Measurements from ENCODE around the gene EIF3CL.
"Not testable (repeated sequence)": the region's sequence is repeated elsewhere in the genome, so short reads cannot be mapped to it uniquely, and the experiment has no call there.

EIF3CL gene, protein sequence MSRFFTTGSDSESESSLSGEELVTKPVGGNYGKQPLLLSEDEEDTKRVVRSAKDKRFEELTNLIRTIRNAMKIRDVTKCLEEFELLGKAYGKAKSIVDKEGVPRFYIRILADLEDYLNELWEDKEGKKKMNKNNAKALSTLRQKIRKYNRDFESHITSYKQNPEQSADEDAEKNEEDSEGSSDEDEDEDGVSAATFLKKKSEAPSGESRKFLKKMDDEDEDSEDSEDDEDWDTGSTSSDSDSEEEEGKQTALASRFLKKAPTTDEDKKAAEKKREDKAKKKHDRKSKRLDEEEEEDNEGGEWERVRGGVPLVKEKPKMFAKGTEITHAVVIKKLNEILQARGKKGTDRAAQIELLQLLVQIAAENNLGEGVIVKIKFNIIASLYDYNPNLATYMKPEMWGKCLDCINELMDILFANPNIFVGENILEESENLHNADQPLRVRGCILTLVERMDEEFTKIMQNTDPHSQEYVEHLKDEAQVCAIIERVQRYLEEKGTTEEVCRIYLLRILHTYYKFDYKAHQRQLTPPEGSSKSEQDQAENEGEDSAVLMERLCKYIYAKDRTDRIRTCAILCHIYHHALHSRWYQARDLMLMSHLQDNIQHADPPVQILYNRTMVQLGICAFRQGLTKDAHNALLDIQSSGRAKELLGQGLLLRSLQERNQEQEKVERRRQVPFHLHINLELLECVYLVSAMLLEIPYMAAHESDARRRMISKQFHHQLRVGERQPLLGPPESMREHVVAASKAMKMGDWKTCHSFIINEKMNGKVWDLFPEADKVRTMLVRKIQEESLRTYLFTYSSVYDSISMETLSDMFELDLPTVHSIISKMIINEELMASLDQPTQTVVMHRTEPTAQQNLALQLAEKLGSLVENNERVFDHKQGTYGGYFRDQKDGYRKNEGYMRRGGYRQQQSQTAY

DNA sequence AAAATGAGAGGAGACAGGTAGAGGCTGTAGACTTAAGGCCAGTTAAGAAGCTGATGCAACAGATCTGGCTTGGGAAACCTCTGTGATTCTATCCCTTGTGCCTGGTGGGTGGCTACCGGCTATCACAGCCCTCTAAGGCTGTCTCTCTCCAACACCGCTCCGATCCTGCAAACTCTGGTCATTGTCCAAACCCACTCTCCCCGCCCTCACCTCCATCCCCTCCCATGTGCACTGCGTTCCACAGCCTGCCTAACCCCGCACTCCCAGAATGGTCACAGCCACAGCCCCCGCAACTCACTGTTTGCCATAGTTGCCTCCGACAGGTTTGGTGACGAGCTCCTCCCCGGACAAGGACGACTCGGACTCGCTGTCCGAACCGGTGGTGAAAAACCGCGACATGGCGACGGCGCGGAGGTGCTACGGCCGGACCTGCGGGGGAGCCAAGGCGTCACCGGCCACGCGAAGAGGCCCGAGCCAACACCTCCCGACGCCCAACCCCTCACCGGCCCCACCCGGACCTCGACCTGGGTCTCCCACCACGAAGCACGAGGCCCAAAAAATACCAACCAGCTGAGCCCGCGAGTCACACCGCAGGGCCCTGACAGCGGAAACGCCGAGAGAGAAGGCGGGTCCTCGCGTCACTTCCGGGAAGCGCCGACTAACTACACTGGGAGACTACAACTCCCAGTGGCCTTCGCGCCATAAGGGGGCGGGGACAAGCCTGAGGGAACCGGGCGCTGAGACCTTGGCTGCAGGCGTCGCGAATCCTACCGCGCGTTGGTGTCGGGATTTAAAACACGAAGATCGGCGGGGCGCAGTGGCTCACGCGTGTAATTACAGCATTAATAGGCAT is at the start of gene EIF3CL:
EIF3CL (minus strand) TSS at position 622 of the 853 bp plus-strand sequence; CDS start at position 399, 223 bp downstream.
- DNase-seq = not testable (repeated sequence)

DNA sequence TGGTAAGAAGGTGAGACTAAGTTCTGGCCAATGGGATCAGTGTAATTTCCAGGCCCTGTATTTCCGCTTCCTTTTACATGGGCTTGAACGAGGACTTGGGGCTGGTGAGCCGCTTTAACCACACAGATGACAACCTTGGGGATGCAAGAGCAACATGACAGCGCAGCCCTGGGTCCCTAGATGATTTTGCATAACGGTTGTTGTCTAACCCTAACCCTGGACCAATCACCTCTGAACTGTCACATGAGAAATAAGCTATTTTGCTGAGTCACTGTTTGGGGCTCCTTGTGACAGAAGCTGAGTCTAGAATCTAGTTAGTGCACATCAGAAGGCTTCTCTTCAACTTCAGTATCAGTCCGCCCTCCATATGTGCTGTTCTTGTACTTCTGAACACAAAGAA is 43.4 kb upstream of the EIF3CL start:
- not testable (repeated sequence) for DNase-seq

DNA sequence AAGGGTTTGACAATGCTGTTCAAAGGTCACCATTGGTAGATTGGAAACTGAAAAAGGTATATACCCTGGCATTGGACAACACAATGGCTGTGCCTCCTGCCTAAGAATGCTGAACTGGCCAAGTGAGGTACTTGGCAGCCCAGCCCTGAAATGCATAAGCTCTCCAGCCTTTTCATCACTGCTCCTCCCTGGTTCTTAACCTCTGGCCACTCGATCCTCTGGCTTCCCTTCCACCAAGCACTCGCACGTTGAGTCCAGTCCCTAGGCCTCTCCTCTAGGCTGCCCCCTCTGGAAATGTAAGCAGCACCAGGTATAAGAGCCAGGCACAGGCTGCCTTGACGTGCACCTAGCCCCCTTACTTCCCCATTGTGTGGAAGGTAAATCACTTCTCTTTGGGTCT is 42.7 kb upstream of the EIF3CL start:
- DNase-seq = not testable (repeated sequence)

DNA sequence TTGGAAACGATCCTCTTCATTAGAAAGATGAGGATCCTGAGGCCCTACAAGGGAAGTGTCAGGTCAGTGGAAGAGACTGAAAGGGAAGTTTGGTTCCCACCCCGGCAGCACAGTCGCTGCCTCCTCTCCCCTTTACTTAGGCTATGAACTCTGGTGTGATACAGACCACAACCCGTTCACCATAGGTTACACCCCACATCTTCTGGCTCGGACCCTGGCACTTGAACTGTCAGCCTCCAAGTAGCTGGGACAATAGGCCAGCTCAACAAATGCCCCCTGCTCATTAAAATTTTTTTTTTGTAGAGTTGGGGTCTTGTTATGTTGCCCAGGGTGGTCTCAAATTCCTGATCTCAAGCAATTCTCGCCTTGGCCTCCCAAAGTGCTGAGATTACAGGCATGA is 40.3 kb upstream of the EIF3CL start:
- not testable (repeated sequence) for DNase-seq

DNA sequence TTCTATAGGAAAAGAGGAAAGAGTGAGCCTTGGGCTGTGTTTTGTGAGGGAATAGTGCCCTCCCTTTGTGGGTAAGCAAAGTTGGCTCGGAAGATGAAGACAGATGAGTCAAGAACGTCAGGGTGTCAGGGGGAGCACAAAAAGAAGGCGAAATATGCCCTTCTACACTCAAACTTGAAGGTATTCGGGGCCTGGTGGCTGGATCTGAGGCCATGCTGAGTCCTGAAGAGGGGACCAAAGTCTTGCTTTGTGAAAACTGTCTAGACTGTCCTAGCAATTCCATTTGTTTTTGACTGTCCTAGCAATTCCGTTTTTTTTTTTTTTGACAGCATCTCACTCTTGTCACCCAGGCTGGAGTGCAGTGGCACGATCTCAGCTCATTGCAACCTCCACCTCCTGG is 35.3 kb upstream of the EIF3CL start:
- not testable (repeated sequence) for DNase-seq

DNA sequence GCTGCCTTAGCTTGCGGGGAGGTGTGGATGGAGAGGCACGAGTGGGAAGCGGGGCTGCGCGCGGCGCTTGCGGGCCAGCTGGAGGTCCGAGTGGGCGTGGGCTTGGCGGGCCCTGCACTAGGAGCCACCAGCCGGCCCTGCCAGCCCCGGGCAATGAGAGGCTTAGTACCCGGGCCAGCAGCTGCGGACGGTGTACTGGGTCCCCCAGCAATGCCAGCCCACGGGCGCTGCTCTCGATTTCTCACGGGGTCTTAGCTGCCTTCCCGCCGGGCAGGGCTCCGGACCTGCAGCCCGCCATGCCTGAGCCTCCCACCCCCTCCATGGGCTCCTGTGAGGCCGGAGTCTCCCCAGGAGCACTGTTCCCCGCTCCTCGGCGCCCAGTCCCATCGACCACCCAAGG is 31.7 kb upstream of the EIF3CL start:
- DNase-seq = not testable (repeated sequence)

DNA sequence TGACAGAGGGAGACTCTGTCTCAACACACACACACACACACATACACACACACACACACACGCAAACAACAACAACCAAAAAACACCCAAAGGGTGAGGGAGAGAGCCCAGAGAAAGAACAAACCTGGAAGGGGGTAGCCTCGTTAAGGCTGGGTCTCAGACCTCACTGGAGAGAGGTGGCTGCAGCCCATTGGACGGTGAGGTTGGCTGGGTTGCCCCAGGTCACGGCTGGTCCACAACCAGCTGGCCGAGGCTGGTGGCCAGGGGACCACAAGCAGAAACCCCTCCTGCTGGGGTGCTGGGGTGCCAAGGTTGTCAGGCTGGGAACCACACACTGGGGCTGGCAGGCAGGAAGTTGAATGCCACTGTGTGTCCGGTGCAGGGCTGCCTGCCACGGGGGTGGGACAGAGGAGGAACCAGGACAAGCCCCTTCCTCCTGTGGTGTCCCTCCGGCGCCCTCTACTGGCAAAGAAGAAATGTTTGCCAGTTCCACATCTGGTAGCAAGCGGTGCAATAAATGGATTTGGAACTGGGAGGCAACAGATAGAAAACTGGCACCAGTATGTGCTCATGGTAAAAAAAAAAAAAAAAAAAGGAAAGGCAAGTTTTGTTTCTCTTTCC is 22.5 kb upstream of the EIF3CL start:
- DNase-seq = not testable (repeated sequence)

DNA sequence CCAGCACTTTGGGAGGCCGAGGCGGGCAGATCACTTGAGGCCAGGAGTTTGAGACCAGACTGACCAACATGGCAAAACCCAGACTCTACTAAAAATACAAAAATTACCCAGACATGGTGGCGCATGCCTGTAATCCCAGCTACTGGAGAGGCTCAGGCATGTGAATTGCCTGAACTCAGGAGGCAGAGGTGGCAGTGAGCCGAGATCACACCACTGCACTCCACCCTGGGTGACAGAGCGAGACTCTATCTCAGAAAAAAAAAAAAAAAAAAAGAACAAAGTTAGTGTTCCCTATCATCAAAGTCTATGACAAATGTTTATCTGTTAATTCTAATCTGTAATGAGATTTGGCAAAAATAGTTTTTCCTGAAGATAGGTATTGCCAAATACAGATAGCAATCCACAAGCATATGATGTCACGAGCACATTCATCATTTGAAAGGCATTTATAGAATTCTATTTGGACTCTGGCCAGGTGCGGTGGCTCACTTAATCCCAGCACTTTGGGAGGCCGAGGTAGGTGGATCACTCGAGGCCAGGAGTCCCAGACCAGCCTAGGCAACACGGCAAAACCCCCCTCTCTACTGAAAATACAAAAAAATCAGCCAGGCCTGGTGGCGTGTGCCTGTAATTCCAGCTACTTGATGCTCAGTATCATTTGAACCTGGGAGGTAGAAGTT is 17.6 kb upstream of the EIF3CL start:
- not testable (repeated sequence) for DNase-seq

DNA sequence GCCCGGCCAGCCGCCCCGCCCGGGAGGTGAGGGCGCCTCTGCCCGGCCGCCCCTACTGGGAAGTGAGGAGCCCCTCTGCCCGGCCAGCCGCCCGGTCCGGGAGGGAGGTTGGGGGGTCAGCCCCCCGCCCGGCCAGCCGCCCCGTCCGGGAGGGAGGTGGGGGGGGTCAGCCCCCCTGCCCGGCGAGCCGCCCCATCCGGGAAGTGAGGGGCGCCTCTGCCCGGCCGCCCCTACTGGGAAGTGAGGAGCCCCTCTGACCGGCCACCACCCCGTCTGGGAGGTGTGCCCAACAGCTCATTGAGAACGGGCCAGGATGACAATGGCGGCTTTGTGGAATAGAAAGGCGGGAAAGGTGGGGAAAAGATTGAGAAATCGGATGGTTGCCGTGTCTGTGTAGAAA is 13.4 kb upstream of the EIF3CL start:
- not testable (repeated sequence) for DNase-seq

DNA sequence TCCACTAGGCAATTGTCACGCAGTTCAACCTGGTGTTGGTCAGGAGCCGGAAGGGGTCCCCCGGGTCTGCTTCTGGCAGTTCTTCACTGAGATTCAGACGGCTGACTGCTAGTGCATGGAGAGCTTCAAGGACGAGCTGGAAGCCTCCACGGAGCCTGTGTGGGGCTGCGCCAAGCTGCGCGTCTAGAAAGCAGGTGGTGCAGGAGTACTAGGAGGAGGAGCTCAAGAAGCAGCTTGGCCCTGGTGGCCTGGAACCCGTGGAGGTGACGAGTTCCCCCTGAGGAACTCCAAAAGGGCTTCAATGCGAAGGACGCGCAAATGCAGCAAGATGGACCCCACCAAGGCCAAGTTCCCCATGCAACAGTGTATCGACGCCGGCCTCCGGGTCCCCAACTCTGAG is 10.9 kb upstream of the EIF3CL start:
- DNase-seq = not testable (repeated sequence)

DNA sequence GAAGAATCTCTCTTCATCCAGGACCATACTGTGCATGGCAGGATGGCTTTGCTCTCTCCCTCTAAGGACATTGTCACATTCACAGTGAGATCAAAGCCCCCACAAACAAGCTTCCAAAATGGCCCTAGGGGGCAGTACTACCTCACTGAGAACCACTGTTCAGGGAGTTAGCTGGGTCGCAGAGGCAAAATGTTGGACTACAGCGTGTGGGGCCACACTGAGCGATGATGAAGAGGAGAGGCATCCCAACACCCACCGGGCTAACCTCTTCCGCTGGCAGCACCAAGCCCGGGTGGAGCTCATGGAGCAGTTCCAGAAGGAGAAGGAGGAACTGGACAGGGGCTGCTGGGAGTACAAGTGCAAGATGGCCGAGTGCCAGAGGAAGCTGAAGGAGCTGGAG is 9.9 kb upstream of the EIF3CL start:
- not testable (repeated sequence) for DNase-seq

DNA sequence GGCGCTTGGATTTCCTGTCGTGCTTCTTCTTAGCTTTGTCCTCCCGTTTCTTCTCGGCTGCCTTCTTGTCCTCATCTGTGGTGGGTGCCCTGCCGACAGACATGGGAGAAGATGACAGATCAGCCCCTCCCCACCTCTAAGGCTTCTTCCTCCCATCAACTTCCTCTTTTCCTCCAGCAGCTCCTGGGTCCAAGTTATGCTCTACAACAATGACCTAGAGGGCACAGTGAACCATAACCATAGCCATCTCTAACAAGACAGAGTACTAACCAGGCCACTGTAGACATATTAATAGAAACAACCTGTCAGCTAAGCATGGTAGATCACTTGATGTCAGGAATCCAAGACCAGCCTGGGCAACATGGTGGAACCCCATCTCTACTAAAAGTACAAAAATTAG is 11.6 kb downstream of the EIF3CL start:
- not testable (repeated sequence) for DNase-seq

DNA sequence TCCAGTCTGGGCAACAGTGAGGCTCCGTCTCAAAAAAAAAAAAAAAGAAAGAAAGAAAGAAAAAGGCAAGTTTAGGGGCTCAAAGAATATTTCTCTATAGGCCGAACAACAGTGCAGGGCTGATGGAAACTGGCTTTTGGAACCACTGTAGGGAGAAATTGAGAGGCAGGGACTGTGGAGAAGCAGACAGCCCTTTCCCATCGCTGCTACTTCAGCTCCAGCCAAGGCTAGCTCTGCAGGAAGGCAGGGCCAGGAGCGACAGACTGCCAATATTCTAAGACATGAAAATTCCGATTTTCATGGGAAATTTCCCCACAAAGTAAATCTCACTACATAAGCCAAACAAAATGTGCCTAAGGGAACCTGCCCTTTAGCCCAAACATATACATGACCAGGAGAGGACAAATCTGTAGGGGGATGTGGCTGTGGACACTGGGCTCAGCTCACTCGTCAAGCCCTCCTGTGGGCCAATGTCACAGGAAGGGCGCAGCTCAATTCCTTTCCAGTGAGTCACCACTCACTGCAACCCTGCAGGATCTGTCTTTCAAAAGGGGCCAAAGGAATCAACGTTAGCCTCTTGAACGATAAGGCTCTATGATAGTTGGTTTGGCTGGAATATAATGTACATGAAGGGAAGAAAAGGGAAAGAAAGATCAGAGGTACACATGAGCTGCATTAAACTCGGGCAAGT is 21.3 kb downstream of the EIF3CL start:
- not testable (repeated sequence) for DNase-seq

DNA sequence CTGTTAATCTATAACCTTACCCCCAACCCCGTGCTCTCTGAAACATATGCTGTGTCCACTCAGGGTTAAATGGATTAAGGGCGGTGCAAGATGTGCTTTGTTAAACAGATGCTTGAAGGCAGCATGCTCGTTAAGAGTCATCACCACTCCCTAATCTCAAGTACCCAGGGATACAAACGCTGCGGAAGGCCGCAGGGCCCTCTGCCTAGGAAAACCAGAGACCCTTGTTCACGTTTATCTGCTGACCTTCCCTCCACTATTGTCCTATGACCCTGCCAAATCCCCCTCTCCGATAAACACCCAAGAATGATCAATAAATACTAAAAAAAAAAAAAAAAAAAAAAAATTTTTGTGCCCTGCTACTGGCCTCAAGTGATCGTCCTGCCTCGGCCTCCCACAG is 25.8 kb downstream of the EIF3CL start:
- not testable (repeated sequence) for DNase-seq

DNA sequence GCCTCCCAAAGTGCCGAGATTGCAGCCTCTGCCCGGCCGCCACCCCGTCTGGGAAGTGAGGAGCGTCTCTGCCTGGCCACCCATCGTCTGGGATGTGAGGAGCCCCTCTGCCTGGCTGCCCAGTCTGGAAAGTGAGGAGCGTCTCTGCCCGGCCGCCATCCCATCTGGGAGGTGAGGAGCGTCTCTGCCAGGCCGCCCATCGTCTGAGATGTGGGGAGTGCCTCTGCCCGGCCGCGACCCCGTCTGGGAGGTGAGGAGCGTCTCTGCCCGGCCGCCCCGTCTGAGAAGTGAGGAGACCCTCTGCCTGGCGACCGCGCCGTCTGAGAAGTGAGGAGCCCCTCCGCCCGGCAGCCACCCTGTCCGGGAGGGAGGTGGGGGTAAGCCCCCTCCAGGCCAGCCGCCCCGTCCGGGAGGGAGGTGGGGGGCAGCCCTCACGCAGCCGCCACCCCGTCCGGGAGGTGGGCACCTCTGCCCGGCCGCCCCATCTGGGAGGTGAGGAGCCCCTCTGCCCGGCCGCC is 26.5 kb downstream of the EIF3CL start:
- not testable (repeated sequence) for DNase-seq

DNA sequence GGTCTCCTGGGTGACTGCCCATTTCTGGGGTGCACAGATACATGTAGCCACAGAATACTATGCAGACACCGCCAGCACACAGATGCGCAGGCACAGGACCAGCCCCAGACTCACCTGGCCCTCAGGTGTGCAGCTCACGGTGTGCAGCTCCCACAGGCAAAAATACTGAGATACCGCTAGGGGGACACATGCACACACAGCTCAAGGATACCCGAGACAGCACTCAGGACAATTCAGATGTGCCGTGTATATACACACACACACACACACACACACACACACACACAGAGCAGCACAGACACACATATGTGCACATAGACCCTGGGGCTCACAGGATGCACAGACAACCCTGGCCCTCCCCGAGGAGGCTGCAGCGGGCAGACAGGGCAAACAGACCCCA is 28.5 kb downstream of the EIF3CL start:
- DNase-seq = not testable (repeated sequence)

DNA sequence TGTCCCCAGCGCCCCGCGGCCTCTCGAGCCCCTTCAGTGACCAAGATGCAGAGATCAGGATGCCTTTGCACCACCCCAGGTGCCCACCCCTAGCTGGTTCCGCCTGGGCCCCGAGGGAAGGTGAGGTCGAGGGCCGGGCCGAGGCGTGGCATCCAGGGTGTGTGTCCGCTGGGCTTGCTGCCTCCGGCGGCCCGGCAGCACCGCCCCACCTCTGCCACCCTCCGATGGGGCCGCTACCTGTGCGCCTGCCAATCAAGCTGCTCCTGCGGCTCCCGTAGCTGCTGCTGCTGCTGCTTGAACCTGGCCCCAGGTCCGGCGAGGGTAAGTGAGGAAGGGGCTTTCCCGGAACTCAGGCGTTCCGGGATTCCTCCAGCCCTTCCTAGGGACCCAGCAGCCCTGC is 29.4 kb downstream of the EIF3CL start:
- not testable (repeated sequence) for DNase-seq

DNA sequence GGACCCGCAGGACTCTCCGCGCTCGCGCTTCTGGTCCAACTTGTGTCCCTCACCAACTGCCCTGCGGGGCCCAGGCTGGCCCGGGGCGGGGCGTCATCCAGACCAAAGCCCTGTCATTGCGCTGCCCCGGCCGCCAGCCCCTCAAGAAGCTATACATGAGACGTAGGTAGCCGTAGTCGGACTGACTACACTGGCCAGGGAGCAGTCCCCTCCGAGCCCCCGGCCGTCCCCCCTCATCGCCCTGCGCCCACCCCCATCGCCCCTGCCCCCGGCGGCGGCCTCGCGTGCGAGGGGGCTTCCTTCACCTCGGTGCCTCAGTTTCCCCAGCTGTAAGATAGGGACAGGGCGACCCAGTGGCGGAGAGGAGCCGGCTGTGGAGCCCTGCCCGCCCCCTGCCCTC is 35.7 kb downstream of the EIF3CL start:
- not testable (repeated sequence) for DNase-seq

DNA sequence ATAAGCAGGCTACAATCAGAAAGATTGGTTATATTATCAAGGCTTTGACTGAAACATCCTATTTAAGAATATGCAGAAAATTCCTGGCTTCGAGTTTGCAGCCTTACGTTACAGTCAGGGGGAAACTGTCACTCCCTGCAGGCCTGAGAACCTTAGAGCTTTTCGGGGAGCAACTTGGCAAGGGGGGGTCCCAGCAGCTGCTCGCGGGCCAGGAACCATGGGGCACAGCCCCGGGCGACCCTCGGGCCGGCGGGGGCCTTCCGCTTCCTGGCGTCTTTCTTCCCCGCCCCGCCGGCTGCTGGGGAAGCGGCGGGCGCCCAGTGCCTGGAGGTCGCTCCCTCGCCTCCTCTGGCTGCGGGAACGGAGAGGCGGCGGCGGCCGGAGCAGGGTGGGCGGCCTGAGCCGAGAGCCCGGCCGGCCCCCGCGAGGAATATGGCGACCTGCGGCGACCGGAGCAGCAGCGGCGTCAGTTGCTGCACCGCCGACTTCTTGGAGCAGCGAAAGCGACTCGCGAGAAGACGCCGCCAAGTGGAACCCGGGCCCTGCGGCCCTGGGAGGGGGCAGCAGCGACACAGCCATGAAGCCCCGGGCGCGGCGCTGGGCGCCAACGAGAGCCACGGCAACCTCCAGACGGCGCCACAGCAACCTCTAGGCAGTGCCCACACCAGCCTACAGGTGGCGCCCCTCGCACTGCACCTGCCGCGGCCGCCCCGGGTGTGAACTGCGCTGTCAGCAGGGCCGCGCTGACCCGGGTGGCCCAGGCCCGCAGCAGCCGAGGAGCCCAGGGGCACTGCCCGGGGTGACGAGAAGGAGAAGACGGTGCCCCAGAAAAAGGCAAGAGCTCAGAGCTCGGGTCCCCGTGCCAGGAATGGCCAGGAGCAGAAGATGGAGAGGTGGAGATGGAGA is 39.1 kb downstream of the EIF3CL start:
- not testable (repeated sequence) for DNase-seq

DNA sequence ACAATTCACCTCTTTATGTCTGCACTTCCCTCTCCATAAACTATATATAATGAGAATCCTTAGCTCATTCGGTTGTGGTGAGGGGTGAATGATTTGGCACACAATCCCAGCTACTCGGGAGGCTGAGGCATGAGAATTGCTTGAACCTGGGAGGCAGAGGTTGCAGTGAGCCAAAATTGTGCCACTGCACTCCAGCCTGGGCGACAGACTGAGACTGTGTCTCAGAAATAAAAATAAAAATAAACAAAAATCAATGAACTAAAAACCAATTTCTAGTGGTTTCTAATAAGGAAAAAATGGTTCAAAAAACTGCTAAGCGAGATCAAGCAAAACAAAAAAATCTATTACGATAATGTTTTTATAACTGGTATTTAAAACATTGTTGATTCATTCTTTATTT is 40.2 kb downstream of the EIF3CL start, which contains the start of gene NPIPB6:
NPIPB6 (minus strand) TSS at position 101 of the 400 bp plus-strand sequence. CDS start 686 bp downstream, outside the sequence.
- DNase-seq = not testable (repeated sequence)

Measured in suppressor macrophage treated with lipopolysaccharide for 1 hour (primary cell).